VCaP (cell line): ENCODE data around the gene PIGA.

Source experiments
- H3K27ac ChIP-seq: fragments of 450-650 bp; 2 replicates; pipeline ENCODE4 v1.5.1; 2017
- TF ChIP-seq, protein P1 (sequence below): fragments of 450-650 bp; conservative IDR thresholded peaks from 2 replicates; pipeline ENCODE4 v1.5.1; 2017; ENCODE audit warnings: mild to moderate bottlenecking, moderate library complexity

Gene PIGA

DNA sequence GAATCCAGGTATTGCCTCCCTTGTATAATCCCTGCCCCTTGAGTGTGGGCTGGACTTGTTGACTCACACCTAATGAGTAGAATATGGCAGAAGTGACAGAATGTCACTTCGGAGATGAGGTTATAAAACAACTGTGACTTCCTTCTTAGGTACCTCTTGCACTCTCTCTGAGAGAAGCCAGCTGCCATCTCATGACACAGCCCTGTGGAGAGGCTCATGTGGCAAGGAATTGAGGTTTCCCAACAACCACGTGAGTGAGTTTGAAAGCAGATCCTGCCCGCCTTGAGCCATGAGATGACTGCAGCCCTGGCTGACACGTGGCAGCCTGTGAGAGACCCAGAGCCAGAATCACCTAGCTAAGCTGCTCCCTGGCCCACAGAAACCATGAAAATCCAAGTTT, 33.4 kb downstream of the PIGA start:
- H3K27ac ChIP-seq, result peak overlapping the region; percentile 85; the same call in 1 of the 2 replicates
- TF ChIP-seq, protein P1, sequence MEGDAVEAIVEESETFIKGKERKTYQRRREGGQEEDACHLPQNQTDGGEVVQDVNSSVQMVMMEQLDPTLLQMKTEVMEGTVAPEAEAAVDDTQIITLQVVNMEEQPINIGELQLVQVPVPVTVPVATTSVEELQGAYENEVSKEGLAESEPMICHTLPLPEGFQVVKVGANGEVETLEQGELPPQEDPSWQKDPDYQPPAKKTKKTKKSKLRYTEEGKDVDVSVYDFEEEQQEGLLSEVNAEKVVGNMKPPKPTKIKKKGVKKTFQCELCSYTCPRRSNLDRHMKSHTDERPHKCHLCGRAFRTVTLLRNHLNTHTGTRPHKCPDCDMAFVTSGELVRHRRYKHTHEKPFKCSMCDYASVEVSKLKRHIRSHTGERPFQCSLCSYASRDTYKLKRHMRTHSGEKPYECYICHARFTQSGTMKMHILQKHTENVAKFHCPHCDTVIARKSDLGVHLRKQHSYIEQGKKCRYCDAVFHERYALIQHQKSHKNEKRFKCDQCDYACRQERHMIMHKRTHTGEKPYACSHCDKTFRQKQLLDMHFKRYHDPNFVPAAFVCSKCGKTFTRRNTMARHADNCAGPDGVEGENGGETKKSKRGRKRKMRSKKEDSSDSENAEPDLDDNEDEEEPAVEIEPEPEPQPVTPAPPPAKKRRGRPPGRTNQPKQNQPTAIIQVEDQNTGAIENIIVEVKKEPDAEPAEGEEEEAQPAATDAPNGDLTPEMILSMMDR, result no peak

GRCh38 chrX:15299941-15300851, 35.1 kb downstream of the PIGA start:
- H3K27ac ChIP-seq, result peak overlapping the region; percentile 85
- TF ChIP-seq, protein P1, result peak; percentile 57

- H3K27ac ChIP-seq, result peak overlapping the region; percentile 85
- TF ChIP-seq, protein P1, result no peak
Observed at GRCh38 chrX:15298780-15299179, 36.5 kb downstream of the PIGA start.

DNA sequence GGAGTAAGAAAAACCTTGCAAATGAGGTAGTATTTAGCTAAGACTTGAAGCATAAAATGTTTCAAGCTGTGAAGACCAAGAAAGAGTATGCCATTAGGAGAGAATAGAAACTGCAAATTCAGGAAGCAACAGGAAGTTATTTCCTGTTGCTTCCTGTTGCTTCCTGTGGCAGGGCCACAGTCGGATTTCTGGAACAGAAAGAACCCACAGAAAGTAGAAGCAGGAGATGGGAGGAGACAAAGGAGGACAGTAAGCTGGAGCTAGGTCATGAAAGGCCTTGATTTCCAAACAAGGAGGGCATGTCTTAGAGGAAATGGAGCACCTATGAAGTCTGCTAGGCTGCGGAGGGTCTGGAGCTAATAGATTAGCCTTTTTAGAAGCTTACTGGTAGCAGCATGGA, 37.1 kb downstream of the PIGA start:
- TF ChIP-seq, protein P1, result no peak
- peak overlapping the region; percentile 85 for H3K27ac ChIP-seq

- TF ChIP-seq, protein P1, result no peak
- H3K27ac ChIP-seq, result peak overlapping the region; percentile 75
Observed at GRCh38 chrX:15293451-15293850, 41.9 kb downstream of the PIGA start.

DNA sequence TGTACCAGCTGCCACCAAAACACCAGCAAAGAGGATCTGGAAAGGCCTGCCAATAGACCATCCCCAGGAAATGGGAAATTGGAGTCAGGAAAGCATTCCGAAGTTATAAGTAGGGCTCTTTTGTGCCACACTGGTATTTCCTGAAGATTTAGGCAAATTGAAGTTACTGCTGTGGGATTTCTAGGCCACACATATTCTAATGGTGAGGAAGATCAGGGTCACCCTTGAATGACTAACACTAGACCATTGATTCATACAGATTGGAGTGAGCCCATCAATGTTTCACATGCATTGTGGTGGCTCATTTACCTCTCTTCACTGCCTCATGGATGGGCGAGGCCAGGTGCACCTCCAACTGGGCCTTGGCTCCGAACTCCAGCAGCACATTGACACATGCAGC, 42.5 kb downstream of the PIGA start:
- TF ChIP-seq, protein P1, result no peak
- H3K27ac ChIP-seq, result peak overlapping the region; percentile 75

- H3K27ac ChIP-seq, result no peak overlapping the region
- TF ChIP-seq, protein P1, result no peak
Observed at GRCh38 chrX:15277604-15278003, 57.7 kb downstream of the PIGA start.
